NCI-H1694 (cell line): ENCODE measurements around the gene CYB561D2.
A peak's percentile ranks its signal among the peaks of the same experiment; 100 is the strongest.

Experiments used
- DNase-seq: peaks from one replicate; lab custom pipeline; 2025; lab: John Stamatoyannopoulos, UW

Gene CYB561D2

GRCh38 chr3:50365842-50366220 is 15.2 kb downstream of the CYB561D2 start:
- DNase-seq: no peak

- DNase-seq: no peak
These were observed 18.5 kb downstream of the CYB561D2 start for GRCh38 chr3:50369012-50369670.

GRCh38 chr3:50370594-50370993 is 19.9 kb downstream of the CYB561D2 start:
- DNase-seq: peak; percentile 26

GRCh38 chr3:50371133-50371685 is 20.5 kb downstream of the CYB561D2 start:
- DNase-seq: no peak

GRCh38 chr3:50372349-50372748 is 21.7 kb downstream of the CYB561D2 start:
- no peak for DNase-seq

GRCh38 chr3:50373146-50374051 is 22.7 kb downstream of the CYB561D2 start:
- no peak for DNase-seq

- DNase-seq: no peak
These were observed 23.9 kb downstream of the CYB561D2 start for GRCh38 chr3:50374363-50375257.

- no peak for DNase-seq
These were observed 24.7 kb downstream of the CYB561D2 start for GRCh38 chr3:50375258-50375931.

GRCh38 chr3:50378024-50378423 is 27.4 kb downstream of the CYB561D2 start:
- DNase-seq: no peak

- DNase-seq: no peak
These were observed 28.1 kb downstream of the CYB561D2 start for GRCh38 chr3:50378757-50379156.

GRCh38 chr3:50380405-50381085 is 29.9 kb downstream of the CYB561D2 start:
- DNase-seq: no peak

- DNase-seq: no peak
These were observed 30.7 kb downstream of the CYB561D2 start for GRCh38 chr3:50381383-50381782.

- DNase-seq: no peak
These were observed 32.1 kb downstream of the CYB561D2 start for GRCh38 chr3:50382722-50383121.

GRCh38 chr3:50383750-50384149 is 33.1 kb downstream of the CYB561D2 start:
- DNase-seq: no peak

GRCh38 chr3:50385754-50386153 is 35.1 kb downstream of the CYB561D2 start:
- no peak for DNase-seq

GRCh38 chr3:50388016-50388719 is 37.5 kb downstream of the CYB561D2 start:
- peak; percentile 19 for DNase-seq

GRCh38 chr3:50388720-50389413 is 38.2 kb downstream of the CYB561D2 start:
- no peak for DNase-seq

- DNase-seq: no peak
These were observed 38.7 kb downstream of the CYB561D2 start for GRCh38 chr3:50389414-50389767.

- DNase-seq: no peak
These were observed 40.0 kb downstream of the CYB561D2 start for GRCh38 chr3:50390508-50391224.
